Measurements from ENCODE around the gene DOCK7. TPM values are rescaled to one million over a fixed set of nuclear protein-coding genes. Genes with fewer than 3 reads are reported as not detected.

The DOCK7 gene
- total RNA-seq, 4 donors from 2014 or later = 7.8 to 56.5 (median 19.1) TPM

GRCh38 chr1:62435231-62436038, 252.8 kb downstream of the DOCK7 start:
- TF ChIP-seq CTCF (IDR thresholded peaks at IDR 0.05) (no peak), POLR2A (IDR thresholded peaks at IDR 0.05) (no peak)
- no peaks in the 10 kb centered on the region for H3K9me3 ChIP-seq
- no peaks in the 10 kb centered on the region for H3K36me3 ChIP-seq
- H3K4me1 ChIP-seq = peaks cover 12 to 37% (median 21%) of the 10 kb centered on the region in 3 donors
- intact Hi-C loops (cut with DNase I) = no loop called here
- peak overlapping the region; percentile 76 to 99 (median 96) for H3K4me3 ChIP-seq
- no peak for DNase-seq
- H3K27ac ChIP-seq = peak overlapping the region; percentile 98 to 99 (median 99)
- no peaks in the 10 kb centered on the region for H3K27me3 ChIP-seq
- 53 to 61% methylated on average over 24 to 28 of the region's 31 CpGs for WGBS, 2 donors

GRCh38 chr1:62434618-62435001, 253.6 kb downstream of the DOCK7 start:
- intact Hi-C loops (cut with DNase I) = no loop called here
- H3K27me3 ChIP-seq = no peaks in the 10 kb centered on the region
- TF ChIP-seq CTCF (IDR thresholded peaks at IDR 0.05) (no peak), POLR2A (IDR thresholded peaks at IDR 0.05) (no peak)
- H3K9me3 ChIP-seq = no peaks in the 10 kb centered on the region
- no peaks in the 10 kb centered on the region for H3K36me3 ChIP-seq
- no peak for DNase-seq
- peaks cover 9 to 29% (median 15%) of the 10 kb centered on the region in 3 donors for H3K4me1 ChIP-seq
- H3K4me3 ChIP-seq = no peak overlapping the region
- WGBS, 2 donors = 94 to 95% methylated on average over 11 to 12 of the region's 12 CpGs
- no peak overlapping the region for H3K27ac ChIP-seq

- TF ChIP-seq POLR2A (IDR thresholded peaks at IDR 0.05) (no peak), CTCF (IDR thresholded peaks at IDR 0.05) (no peak)
- H3K36me3 ChIP-seq = no peaks in the 10 kb centered on the region
- H3K27ac ChIP-seq = no peak overlapping the region
- H3K4me3 ChIP-seq = no peak overlapping the region
- intact Hi-C loops (cut with DNase I) = no loop called here
- peaks cover 5 to 23% (median 9%) of the 10 kb centered on the region in 3 donors for H3K4me1 ChIP-seq
- H3K9me3 ChIP-seq = no peaks in the 10 kb centered on the region
- H3K27me3 ChIP-seq = no peaks in the 10 kb centered on the region
- 77 to 86% methylated on average over 10 of the region's 10 CpGs for WGBS, 2 donors
- DNase-seq = no peak
These were observed 254.1 kb downstream of the DOCK7 start for GRCh38 chr1:62433861-62434617.

- intact Hi-C loops (cut with DNase I) = no loop called here
- H3K9me3 ChIP-seq = no peaks in the 10 kb centered on the region
- no peak for DNase-seq
- TF ChIP-seq CTCF (IDR thresholded peaks at IDR 0.05) = no peak
- no peak for TF ChIP-seq POLR2A (IDR thresholded peaks at IDR 0.05)
- WGBS, 2 donors = 88 to 98% methylated on average over 2 of the region's 2 CpGs
- no peak overlapping the region for H3K27ac ChIP-seq
- no peak overlapping the region for H3K4me3 ChIP-seq
- H3K27me3 ChIP-seq = no peaks in the 10 kb centered on the region
- no peaks in the 10 kb centered on the region for H3K4me1 ChIP-seq
- H3K36me3 ChIP-seq = no peaks in the 10 kb centered on the region
These were observed 258.6 kb downstream of the DOCK7 start for GRCh38 chr1:62429581-62429980.

GRCh38 chr1:62428351-62428750, 259.8 kb downstream of the DOCK7 start:
- H3K36me3 ChIP-seq = no peaks in the 10 kb centered on the region
- no peak for TF ChIP-seq CTCF (IDR thresholded peaks at IDR 0.05)
- TF ChIP-seq POLR2A (IDR thresholded peaks at IDR 0.05) = no peak
- H3K27me3 ChIP-seq = no peaks in the 10 kb centered on the region
- WGBS, 2 donors = 47 to 52% methylated on average over 4 of the region's 4 CpGs
- H3K4me3 ChIP-seq = no peak overlapping the region
- intact Hi-C loops (cut with DNase I) = no loop called here
- no peaks in the 10 kb centered on the region for H3K9me3 ChIP-seq
- H3K27ac ChIP-seq = no peak overlapping the region
- no peaks in the 10 kb centered on the region for H3K4me1 ChIP-seq
- DNase-seq = no peak

Data from esophagus squamous epithelium (tissue), 5 donors.